AG09309 (cell line): ENCODE results near the gene MYOF.

Experiments used
- DNase-seq: peaks from one replicate; pipeline ENCODE4 v3.0.0-alpha.2; 2010; ENCODE audit warnings: low read depth
- H3K4me3 ChIP-seq: 2 replicates; pipeline ENCODE4 v1.5.1; 2011; ENCODE audit warnings: mild to moderate bottlenecking, low read depth, low read length, moderate library complexity; ENCODE audit not compliant: control insufficient read depth
- TF ChIP-seq, protein P1 (sequence below): IDR thresholded peaks from 2 replicates; pipeline ENCODE4 v1.5.1; 2011; ENCODE audit warnings: mild to moderate bottlenecking, low read depth, low read length, inconsistent platforms; ENCODE audit not compliant: insufficient read depth, control insufficient read depth; ENCODE audit errors: missing control alignments

MYOF gene

GRCh38 chr10:93300981-93301380 lies 181.2 kb downstream of the MYOF start:
- TF ChIP-seq, protein P1, sequence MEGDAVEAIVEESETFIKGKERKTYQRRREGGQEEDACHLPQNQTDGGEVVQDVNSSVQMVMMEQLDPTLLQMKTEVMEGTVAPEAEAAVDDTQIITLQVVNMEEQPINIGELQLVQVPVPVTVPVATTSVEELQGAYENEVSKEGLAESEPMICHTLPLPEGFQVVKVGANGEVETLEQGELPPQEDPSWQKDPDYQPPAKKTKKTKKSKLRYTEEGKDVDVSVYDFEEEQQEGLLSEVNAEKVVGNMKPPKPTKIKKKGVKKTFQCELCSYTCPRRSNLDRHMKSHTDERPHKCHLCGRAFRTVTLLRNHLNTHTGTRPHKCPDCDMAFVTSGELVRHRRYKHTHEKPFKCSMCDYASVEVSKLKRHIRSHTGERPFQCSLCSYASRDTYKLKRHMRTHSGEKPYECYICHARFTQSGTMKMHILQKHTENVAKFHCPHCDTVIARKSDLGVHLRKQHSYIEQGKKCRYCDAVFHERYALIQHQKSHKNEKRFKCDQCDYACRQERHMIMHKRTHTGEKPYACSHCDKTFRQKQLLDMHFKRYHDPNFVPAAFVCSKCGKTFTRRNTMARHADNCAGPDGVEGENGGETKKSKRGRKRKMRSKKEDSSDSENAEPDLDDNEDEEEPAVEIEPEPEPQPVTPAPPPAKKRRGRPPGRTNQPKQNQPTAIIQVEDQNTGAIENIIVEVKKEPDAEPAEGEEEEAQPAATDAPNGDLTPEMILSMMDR = no peak
- DNase-seq = no peak
- H3K4me3 ChIP-seq = no peak overlapping the region

GRCh38 chr10:93300288-93300917 lies 181.7 kb downstream of the MYOF start:
- TF ChIP-seq, protein P1 = no peak
- H3K4me3 ChIP-seq = no peak overlapping the region
- no peak for DNase-seq

- H3K4me3 ChIP-seq = no peak overlapping the region
- TF ChIP-seq, protein P1 = no peak
- peak; percentile 37 for DNase-seq
Measured at GRCh38 chr10:93299606-93300287, 182.4 kb downstream of the MYOF start.

- DNase-seq = no peak
- TF ChIP-seq, protein P1 = no peak
- H3K4me3 ChIP-seq = no peak overlapping the region
Measured at GRCh38 chr10:93299195-93299594, 182.9 kb downstream of the MYOF start.

GRCh38 chr10:93296151-93296550 lies 186.0 kb downstream of the MYOF start:
- no peak for DNase-seq
- H3K4me3 ChIP-seq = no peak overlapping the region
- TF ChIP-seq, protein P1 = no peak

- no peak for DNase-seq
- no peak overlapping the region for H3K4me3 ChIP-seq
- TF ChIP-seq, protein P1 = no peak
Measured at GRCh38 chr10:93293999-93294398, 188.1 kb downstream of the MYOF start.
